Measurements from ENCODE around the gene APBA2.
"Not testable (repeated sequence)": the region's sequence is repeated elsewhere in the genome, so short reads cannot be mapped to it uniquely, and the experiment has no call there.

APBA2 gene

DNA sequence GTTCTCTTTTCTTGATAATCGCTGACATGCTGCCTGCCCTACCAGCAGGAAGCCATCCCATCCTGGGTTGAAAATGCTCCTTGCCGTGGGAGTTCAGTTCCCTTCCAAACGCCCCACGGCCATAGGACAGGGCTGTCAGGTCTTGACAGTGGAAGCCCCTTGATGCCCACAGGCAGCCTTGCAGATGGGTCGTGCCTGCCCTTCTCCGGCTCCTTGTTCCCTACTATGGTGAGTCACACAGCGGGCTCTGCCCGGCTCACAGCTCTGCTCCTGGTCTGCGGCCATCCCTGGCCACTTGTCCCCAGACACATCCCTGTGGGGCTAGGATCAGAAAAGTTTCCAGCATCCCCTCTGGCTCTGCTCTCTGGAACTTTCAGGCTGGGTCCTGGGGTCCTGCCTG is 6.2 kb upstream of the APBA2 start:
- DNase-seq = no peak

DNA sequence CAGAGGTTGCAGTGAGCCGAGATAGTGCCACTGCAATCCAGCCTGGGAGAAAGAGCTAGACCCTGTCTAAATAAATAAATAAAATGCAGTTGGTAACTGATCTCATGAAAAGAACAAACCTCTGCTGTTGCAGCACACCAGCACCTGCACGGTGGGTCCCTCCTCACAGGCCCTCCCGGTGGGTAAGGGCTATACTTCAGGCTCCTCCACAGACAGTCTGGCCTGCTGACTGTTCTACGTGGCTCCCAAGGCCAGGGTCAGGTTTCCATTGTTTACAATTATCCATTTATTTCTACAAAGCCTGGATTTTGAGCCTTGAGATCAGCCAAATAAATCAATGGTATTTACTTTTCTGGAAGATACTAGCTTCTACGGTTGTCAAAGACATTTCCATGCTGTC is 5.1 kb upstream of the APBA2 start:
- DNase-seq = no peak

DNA sequence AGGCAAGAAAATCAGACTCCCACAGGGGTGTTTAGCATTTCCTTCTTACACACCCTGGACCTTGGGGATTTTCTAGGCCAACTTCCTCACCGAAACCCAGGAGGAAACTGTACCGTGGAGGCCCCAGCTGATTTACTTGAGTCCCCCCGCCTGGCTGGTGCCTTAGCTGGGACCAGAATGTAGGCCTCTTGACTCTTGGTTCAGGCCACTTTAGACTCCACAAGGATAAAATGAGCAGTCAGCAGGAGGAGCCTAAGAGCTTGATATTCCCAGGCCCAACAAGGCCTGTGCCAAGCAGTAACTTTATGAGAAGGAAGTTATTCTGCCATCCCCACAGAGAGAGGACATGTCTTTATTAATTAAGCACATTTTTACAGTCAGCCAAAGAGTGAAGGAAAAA is 4.6 kb upstream of the APBA2 start:
- no peak for DNase-seq

GRCh38 chr15:28881600-28881999 is 4.2 kb upstream of the APBA2 start:
- no peak for DNase-seq

DNA sequence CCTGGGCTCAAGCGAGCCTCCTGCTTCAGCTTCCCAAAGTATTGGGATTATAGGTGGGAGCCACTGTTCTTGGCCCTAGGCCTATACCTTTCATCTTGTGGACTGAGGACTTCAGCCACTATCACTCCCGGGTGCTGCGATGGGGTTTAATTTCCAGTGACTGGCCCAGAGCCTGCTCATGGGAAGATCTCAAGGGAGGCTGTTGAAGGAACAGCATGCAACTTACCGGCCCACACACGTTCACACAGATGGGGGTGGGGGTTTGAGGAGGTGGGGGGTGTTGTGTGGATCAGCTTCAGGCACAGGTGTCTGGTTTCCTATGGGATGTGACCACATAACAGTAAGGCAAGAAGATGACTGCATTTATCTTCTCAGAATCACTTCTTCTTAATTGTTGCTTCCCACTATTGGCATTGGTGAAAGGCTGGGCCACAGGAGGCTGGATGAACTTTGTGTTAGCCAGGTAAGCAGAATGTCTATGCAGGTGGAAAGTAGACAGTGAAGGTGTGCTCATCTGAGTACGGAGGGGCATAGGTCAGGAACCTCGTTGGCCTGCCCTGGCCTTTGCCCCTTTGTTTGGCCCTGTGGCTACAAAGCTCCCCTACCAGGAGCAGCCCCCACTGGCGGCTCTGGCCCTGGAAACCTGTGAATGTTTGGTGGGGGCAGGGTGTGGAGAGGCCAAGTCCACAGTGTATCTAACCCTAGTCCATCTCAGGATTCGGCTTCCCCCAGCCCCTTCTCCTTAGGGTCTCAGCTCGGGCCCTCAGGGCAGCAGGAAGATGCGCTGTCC is 1.4 kb upstream of the APBA2 start:
- DNase-seq = no peak

DNA sequence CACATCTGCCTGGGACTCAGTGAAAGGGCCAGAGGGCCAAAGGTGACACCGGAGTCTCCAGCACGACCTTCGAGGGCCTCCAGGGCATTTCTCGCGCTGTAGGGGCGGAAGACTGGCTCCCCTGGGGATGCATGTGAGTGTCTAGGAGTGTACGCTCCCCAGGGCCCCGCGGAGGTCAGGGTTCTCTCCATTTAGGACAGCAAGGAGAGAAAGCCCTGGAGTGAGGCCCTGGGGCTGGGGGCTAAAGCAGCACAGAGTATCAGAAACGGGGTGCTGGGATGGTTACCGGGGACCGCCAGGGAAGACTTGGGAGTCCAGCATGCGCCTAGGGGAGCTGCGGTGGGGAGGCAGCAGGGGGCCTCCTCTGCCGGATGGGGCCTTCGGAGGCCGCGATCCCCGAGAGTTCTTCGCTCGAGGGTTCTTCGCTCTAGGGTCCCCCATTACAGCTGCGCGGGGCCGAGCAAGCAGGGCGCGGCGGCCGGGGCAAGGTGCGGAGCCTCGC is 595 bp upstream of the APBA2 start:
- DNase-seq = no peak

- DNase-seq = no peak
These were observed 911 bp downstream of the APBA2 start for GRCh38 chr15:28886431-28887338.

DNA sequence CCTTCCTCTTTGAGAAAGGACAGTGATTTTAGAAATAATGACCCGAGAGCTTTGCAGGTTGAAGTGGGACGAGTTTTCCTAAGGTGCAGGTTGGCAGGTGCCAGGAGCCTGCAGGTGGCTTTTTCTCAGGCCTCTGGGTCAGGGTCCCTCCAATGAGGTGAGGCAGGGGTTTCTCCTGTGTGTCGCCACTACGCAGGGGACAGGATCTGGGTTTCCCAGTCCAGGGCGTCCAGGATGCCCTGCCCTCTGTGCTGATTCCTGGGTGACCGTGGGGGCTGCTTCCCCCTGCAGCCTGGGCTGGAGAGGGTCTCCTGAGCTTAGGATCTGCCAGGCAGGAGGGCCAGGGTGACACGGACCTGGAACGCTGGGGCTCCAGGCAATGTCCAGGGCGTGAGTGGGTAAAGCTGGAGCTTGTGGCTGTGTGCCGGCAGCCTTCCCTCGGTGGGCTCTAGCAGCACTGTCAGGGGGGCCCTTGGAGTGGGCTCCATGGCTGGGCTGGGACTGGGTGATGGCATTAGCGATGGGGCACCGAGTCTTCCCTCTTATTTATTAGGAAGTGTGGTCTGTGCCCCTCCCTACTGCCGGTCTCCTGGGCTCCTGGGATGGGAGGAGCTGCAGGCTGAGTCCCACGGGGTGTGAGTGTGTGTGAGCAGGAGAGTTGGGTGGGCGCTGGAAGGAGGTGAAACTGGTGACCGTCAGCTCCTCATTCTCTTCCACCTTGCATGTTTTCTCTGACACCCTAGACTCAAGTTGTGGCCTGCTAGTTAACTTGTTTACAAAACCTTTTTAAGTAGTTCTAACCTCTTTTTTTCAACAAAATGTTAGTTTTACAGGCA is 1.8 kb downstream of the APBA2 start:
- no peak for DNase-seq

DNA sequence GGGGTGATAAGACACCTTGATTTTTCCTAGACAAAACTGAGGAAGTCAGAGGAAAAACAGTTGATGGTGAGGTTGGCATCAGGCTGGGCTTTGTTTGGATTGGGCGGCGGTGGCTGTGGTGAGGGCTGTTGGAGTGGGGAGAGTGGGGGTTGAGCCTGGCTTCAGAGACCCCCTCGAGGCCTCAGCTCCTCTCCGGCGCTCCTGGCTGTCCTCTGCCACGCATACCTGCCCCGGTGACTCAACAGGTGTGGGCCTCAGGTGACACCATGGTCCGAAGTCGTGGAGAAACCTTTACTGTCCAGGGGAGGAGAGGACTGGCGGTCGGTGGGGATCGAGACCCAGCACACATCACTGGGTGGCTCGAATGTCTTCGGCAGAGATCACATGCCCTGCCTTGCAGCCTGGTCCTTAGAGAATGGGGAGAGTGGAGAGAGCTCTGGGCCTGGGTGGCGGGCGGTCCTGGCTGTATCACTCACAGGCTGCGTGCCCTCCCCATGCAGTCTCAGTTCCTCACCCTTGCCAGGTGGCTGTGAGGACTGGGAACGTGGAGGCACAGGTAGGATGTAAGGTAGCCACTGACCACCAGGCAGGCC is 2.6 kb downstream of the APBA2 start:
- DNase-seq = no peak

GRCh38 chr15:28888900-28889299 is 3.1 kb downstream of the APBA2 start:
- no peak for DNase-seq

DNA sequence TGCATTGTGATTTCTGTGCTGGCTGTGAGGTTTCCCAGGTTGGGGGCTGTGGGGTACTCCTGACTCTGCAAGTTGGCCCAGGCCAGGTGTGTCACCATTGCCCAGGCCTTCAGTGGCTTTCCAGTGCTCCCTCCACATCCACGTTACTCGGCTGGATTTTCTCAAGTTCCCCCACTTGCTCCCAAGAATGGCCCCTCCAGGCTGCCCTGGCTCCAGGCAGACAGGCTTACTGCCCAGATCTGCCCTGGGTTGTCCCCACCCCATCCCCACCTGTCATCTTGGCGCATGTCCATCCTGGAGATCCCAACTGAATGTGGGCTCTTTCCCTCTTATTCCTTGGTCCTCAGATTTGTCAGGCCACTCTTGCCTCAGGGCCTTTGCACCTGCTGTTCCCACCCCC is 3.6 kb downstream of the APBA2 start:
- DNase-seq = no peak

DNA sequence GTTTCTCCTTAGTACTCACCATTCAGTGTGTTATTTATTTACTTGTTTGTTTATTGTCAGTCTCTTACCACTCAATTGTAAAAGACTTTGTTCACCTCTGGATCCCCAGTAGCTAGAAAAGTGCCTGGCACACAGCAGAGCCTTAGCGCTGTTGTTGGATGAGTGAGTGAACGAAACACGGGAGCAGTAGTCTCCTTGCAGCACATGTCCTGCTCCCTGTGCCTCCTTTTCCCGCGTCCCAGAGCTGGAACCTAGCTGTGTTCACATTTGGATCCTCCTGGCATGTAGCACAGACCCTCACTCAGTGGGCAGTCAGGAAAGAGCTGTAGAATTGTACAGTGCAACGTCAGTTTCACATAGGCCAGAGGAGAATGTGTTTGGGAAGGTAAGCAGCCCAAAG is 4.1 kb downstream of the APBA2 start:
- DNase-seq = not testable (repeated sequence)

DNA sequence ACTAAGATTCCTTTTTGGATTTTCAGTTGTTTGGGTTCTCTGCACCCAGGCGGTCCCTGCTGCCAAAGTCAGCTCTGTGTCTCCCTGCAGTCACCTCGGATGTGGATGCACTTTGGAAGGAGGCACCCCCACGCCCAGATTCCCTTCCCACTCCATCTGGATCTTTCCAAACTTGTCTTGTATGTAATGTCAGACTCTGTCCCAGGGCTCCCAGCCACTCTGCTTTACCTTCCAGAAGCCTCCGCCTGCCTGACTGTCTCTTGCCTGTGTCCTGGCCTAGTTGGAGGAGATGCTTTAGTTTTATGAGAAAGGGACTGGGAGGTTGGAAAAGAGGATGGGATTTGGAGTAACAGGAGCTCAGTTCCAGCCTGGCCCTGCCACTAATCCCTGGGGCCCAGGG is 4.5 kb downstream of the APBA2 start:
- DNase-seq = not testable (repeated sequence)

- DNase-seq = no peak
These were observed 5.1 kb downstream of the APBA2 start for GRCh38 chr15:28890711-28891495.

DNA sequence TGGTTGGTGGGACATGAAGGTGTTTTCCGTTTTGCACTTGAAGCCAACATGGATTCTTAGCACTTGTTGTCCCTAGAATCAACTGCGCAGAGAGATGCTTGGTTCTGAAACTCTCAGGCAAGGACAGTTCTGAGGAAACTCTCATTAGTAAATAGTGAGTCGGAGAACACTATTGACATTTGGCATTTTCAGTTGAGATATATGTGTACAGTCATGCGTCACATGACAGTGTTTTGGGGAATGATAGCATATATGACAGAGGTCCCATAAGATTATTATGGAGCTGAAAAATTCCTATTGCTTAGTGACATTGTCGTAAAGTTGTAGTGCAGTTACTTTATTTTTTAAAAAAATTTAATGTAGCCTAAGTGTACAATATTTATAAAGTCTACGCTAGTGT is 5.8 kb downstream of the APBA2 start:
- no peak for DNase-seq

- DNase-seq = no peak
These were observed 7.2 kb downstream of the APBA2 start for GRCh38 chr15:28892789-28893610.

GRCh38 chr15:28894631-28895030 is 8.9 kb downstream of the APBA2 start:
- DNase-seq = no peak

DNA sequence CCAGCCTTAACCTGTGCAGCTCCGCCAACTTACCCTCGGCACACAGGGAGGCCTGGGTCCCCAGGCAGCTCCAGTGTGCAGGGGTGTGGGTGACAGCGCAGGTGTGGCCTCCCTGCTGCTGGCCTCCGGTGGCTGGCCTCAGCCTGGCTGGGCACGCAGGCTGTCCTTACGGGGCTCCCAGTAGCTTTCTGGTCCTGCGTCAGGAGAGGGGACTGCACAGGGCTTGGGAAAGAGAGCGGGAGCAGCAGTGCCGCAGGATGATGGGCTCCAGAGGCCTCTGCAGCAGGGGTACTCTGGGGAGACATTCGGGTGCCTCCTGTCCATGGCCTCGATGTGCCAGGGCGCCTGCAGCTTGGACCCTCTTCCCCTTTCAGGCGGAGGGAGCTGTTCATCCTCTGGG is 9.4 kb downstream of the APBA2 start:
- DNase-seq = no peak

DNA sequence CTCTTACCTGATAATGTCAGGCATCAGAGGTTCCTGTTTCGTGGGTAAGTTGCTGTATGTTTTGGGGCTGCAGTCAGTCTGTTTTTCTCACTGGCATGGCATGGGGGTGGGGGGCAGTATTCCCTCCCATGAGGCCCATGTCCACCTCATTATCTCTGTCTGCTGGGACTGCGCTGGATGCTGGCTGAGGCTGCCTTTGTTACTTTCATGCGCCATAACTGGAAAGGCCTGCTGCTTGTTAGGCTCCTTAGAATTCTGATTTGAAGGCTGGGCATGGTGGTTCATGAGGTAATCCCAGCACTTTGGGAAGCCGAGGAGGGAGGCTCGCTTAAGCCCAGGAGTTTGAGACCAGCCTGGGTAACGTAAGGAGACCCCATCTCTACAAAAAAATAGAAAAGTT is 9.8 kb downstream of the APBA2 start:
- no peak for DNase-seq

DNA sequence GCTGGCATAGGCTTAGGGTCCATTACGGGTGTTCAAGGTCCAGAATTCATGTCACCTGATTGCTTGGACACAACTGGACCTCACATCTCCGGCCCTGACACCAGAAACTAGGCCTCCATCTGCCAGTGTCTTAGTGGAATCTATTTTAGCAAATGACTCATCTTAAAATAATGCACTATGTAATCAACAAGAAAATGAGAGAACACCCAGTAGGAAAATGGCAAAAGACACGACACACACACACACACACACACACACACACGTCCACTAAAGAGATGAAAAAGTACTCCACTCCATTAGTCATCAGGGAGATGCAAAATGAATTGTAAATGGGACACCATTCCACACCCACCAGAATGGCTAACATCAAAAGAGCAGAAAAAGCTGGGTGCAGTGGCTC is 11.2 kb downstream of the APBA2 start:
- no peak for DNase-seq
